Naive thymus-derived CD8-positive, alpha-beta T cell (primary cell): ENCODE results near the gene ZFP92. TPM values are rescaled to one million over a fixed set of nuclear protein-coding genes. Genes with fewer than 3 reads are reported as not detected.
A peak's percentile ranks its signal among the peaks of the same experiment; 100 is the strongest.

Experiments used
- ATAC-seq, 2 donors: fragments of 150-1000 bp; cut with Tn5 transposase in 1 of 2; sonication (Bioruptor Pico), chemical (Tn5 transposase) in 1 of 2; 1 replicate in 1 of 2; 2 replicates in 1 of 2; pipeline ENCODE4 v1.10.0; 2021; ENCODE audit warnings: mild to moderate bottlenecking in 2 of 2, moderate library complexity in 2 of 2
- POLR2A ChIA-PET: fragments of 350-600 bp; sonication (Branson Sonifier 250); formaldehyde crosslinking; loops from one replicate; lab custom pipeline; 2021; ENCODE audit warnings: antibody characterized with exemption; lab: Charles Lee
- DNase-seq, 10 donors: peaks; one replicate each; pipeline versions ENCODE4 v3.0.0 to v3.0.0-alpha.2; 2020 to 2022
- H3K27ac Mint-ChIP-seq, 10 donors: one replicate each; pipeline ENCODE4 v1.8.0; 2020 to 2022; ENCODE audit warnings: mild to moderate bottlenecking in 10 of 10, mixed read lengths in 10 of 10, moderate library complexity in 4 of 10, inconsistent platforms in 1 of 10
- H3K27me3 Mint-ChIP-seq, 5 donors: one replicate each; pipeline ENCODE4 v1.8.0; 2021 to 2022; ENCODE audit warnings: mixed read lengths in 5 of 5
- H3K36me3 Mint-ChIP-seq, 3 donors: one replicate each; pipeline ENCODE4 v1.8.0; 2020 to 2022; ENCODE audit warnings: mixed read lengths in 3 of 3, mild to moderate bottlenecking in 2 of 3, inconsistent platforms in 1 of 3
- H3K4me1 Mint-ChIP-seq, 4 donors: one replicate each; pipeline ENCODE4 v1.8.0; 2021 to 2022; ENCODE audit warnings: mixed read lengths in 4 of 4
- H3K4me3 Mint-ChIP-seq, 10 donors: one replicate each; pipeline ENCODE4 v1.8.0; 2020 to 2022; ENCODE audit warnings: mild to moderate bottlenecking in 10 of 10, mixed read lengths in 10 of 10, moderate library complexity in 6 of 10, inconsistent platforms in 1 of 10
- H3K9me3 Mint-ChIP-seq, 9 donors: one replicate each; pipeline ENCODE4 v1.8.0; 2020 to 2022; ENCODE audit warnings: mixed read lengths in 9 of 9, mild to moderate bottlenecking in 3 of 9, inconsistent platforms in 1 of 9, moderate library complexity in 1 of 9
- polyA plus RNA-seq, 3 donors: library from polyadenylated mRNA; unstranded; fragments of 300-500 nt; fragmentation: Illumina TruSeq; gene quantifications; one replicate each; pipeline ENCODE4 v1.2.3, GENCODE V29; 2021
- total RNA-seq, 8 experiments: library from RNA in 2 of 8; stranded (reverse) in 2 of 8; gene quantifications; one replicate each; pipeline ENCODE4 v1.2.3 and lab custom pipeline; 2021 to 2026

Gene ZFP92
- total and polyA plus RNA-seq, 5 experiments from 2014 or later: 0.06 to 0.49 (median 0.24) TPM

DNA sequence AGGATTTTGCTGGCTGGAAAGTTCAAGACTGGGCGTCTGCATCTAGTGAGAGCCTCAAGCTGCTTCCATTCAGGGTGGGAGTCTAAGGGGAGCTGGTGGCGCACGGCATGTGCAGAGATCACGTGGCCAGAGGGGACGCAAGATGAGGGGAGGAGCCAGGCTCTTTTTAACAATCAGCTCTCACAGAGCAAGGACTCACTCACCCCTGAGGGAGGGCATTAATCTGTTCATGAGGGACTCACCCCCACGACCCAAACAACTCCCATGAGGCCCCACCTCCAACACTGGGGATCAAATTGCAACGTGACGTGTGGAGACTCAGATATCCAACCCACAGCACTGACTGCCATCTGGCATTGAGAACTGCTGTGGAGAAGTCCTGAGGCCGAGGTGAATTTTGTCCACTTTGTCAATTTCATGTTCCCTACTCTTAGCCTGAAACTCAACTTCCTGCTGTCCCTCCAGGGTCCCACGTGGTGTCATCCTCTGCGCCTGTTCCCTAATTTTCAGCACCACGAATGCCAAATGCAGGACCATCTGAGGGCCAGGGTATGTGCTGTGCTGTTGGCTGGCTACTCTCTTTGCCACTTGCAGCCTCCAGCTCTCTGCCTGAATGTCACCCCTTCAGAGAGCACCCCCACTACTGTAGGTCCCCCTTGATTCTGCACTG is 5.6 kb downstream of the ZFP92 start:
- no peak for DNase-seq
- Mint-ChIP-seq H3K4me1 (peaks cover 0 to 8% (median 6%) of the 10 kb centered on the region in 4 donors), H3K27ac (peak overlapping the region in 2 of 10 donors; percentile 37 to 58), H3K4me3 (no peak overlapping the region), H3K9me3 (no peaks in the 10 kb centered on the region), H3K27me3 (peaks cover 0 to 2% (median 0%) of the 10 kb centered on the region in 5 donors), H3K36me3 (no peaks in the 10 kb centered on the region)
- ATAC-seq: no peak
- POLR2A ChIA-PET: no interaction called here

DNA sequence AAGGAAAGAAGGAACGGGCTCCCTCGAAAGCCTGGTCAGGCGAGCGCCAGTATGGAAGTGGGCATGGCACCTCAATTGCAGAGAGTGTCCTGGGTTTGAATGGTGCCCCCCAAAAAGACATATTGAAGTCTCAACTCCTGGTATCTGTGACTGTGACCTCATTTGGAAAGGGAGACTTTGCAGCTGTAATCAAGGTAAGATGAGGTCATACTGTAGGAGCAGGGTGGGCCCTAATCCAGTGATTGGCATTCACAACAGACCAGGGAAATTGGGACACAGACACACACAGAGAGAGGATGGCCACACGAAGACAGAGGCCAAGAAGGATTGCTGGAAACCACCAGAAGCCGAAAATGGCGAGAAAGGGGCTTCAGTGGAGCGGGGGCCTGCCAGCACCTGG is 6.4 kb downstream of the ZFP92 start:
- Mint-ChIP-seq H3K27ac (peak overlapping the region in 1 of 10 donors; percentile 37), H3K4me1 (peaks cover 0 to 2% (median 0%) of the 10 kb centered on the region in 4 donors), H3K27me3 (peaks cover 0 to 2% (median 0%) of the 10 kb centered on the region in 5 donors), H3K9me3 (no peaks in the 10 kb centered on the region), H3K36me3 (no peaks in the 10 kb centered on the region), H3K4me3 (no peak overlapping the region)
- no peak for ATAC-seq
- POLR2A ChIA-PET: no interaction called here
- no peak for DNase-seq

DNA sequence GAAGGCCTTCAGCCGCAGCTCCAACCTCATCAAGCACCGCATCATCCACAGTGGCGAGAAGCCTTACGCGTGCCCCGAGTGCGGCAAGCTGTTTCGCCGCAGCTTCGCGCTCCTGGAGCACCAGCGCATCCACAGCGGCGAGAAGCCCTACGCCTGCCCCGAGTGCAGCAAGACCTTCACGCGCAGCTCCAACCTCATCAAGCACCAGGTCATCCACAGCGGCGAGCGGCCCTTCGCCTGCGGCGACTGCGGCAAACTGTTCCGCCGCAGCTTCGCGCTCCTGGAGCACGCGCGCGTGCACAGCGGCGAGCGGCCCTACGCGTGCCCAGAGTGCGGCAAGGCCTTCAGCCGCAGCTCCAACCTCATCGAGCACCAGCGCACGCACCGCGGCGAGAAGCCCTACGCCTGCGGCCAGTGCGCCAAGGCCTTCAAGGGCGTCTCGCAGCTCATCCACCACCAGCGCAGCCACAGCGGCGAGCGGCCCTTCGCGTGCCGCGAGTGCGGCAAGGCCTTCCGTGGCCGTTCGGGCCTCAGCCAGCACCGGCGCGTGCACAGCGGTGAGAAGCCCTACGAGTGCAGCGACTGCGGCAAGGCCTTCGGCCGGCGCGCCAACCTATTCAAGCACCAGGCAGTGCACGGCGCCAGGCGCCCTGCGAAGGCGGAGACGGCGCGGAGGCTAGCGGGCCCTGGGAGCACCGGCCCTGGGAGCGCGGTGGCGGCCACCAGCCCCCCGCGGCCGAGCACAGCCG is 9.8 kb downstream of the ZFP92 start:
- ATAC-seq (no peak), DNase-seq (no peak)
- POLR2A ChIA-PET: no interaction called here
- Mint-ChIP-seq H3K36me3 (no peaks in the 10 kb centered on the region), H3K4me1 (no peaks in the 10 kb centered on the region), H3K27ac (no peak overlapping the region), H3K27me3 (no peaks in the 10 kb centered on the region), H3K4me3 (no peak overlapping the region), H3K9me3 (peaks cover 0 to 1% (median 0%) of the 10 kb centered on the region in 9 donors)

DNA sequence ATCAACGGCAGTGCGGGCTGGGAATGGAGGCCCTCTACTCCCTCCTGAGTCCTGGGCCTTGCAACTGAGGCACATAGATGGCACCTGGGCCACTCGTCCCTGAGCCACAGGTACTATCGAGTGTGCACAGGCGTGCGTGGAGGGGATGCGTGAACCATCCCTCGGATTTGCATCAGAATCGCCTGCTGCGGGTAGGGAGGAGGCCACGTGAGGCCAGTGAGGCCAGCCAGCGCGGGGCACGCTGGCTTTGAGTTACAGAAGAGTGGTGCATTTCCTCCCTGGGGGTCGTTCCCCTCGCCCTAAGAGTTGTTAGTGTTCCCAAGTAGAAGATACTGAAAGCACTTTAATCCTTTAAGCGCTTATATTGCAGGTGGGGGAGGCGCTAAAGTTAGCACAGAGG is 10.6 kb downstream of the ZFP92 start:
- DNase-seq: no peak
- no peaks in the 10 kb centered on the region for H3K4me1 Mint-ChIP-seq
- no peak overlapping the region for H3K4me3 Mint-ChIP-seq
- H3K9me3 Mint-ChIP-seq: peaks cover 0 to 1% (median 0%) of the 10 kb centered on the region in 9 donors
- no peak overlapping the region for H3K27ac Mint-ChIP-seq
- no peaks in the 10 kb centered on the region for H3K27me3 Mint-ChIP-seq
- no peaks in the 10 kb centered on the region for H3K36me3 Mint-ChIP-seq
- ATAC-seq: no peak
- POLR2A ChIA-PET: no interaction called here

DNA sequence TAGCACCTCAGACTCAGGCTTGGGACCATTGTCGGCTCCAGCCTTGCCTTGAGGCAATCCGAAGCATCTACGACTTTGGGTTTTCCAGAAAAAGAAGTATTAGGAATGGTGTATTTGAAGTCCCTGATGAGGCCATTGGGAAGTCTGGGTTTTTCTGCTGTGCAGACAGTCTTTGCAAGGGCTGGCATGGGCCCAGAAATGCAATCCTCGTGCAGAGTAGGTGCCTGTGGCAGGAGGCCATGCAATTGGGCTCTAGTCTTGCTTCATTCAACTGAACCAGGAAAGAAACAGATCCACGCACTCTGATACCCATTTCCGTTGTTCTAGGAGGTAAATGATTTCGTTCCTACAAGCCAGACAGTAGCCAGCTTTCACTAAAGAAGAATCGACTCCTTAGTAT is 12.4 kb downstream of the ZFP92 start:
- no peak overlapping the region for H3K27ac Mint-ChIP-seq
- H3K27me3 Mint-ChIP-seq: no peaks in the 10 kb centered on the region
- peaks cover 0 to 16% (median 0%) of the 10 kb centered on the region in 9 donors for H3K9me3 Mint-ChIP-seq
- ATAC-seq (no peak), DNase-seq (no peak)
- no peak overlapping the region for H3K4me3 Mint-ChIP-seq
- H3K4me1 Mint-ChIP-seq: no peaks in the 10 kb centered on the region
- H3K36me3 Mint-ChIP-seq: peaks cover 0 to 5% (median 4%) of the 10 kb centered on the region in 3 donors
- POLR2A ChIA-PET: no interaction called here

DNA sequence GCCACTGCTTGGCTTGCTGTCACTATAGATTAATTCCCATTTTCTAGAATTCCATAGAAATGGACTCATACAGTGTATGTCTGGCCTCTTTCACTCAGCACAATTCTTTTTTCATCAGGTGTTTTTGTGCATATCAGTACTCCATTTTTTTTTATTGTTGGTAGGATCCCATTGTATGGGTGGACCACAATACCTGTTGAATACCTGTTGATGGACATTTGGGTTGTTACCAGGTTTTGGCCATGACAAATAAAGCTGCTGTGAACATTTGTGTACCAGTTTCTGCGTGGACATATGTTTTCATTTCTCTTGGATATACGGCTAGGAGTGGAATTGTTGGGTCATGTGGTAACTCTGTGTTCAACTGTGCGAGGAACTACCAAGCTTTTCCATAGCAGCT is 14.9 kb downstream of the ZFP92 start:
- H3K9me3 Mint-ChIP-seq: peaks cover 0 to 20% (median 2%) of the 10 kb centered on the region in 9 donors
- POLR2A ChIA-PET: no interaction called here
- ATAC-seq: no peak

DNA sequence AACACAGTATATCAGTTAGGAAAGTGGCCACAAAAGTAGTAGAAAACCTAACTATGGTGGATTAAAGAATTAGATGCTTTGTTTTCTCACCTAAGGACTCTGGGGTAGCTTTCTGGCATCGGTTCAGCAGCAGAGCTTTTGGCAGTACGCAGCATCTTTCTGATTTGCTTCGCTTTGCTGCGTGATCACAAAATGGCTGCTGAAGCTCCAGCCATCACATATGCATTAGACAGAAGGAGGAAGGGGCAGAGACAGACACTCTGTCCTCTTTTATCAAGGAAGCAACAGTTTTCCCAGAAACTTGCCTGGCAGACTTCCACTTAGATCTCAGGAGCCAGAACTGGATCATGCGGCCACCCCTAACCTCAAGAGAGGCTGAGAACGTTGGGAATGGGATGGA is 19.5 kb downstream of the ZFP92 start:
- H3K4me3 Mint-ChIP-seq: no peak overlapping the region
- POLR2A ChIA-PET: no interaction called here
- peaks cover 0 to 21% (median 2%) of the 10 kb centered on the region in 9 donors for H3K9me3 Mint-ChIP-seq
- ATAC-seq (no peak), DNase-seq (no peak)
- H3K27ac Mint-ChIP-seq: no peak overlapping the region
- peaks cover 0 to 12% (median 4%) of the 10 kb centered on the region in 3 donors for H3K36me3 Mint-ChIP-seq
- peaks cover 0 to 2% (median 0%) of the 10 kb centered on the region in 5 donors for H3K27me3 Mint-ChIP-seq
- H3K4me1 Mint-ChIP-seq: no peaks in the 10 kb centered on the region

More for the DNA sequence above, 14.9 kb downstream of the ZFP92 start:
- no peak for DNase-seq
- Mint-ChIP-seq H3K27me3 (peaks cover 0 to 2% (median 0%) of the 10 kb centered on the region in 5 donors), H3K27ac (no peak overlapping the region), H3K4me3 (no peak overlapping the region), H3K4me1 (no peaks in the 10 kb centered on the region), H3K36me3 (peaks cover 0 to 12% (median 4%) of the 10 kb centered on the region in 3 donors)

DNA sequence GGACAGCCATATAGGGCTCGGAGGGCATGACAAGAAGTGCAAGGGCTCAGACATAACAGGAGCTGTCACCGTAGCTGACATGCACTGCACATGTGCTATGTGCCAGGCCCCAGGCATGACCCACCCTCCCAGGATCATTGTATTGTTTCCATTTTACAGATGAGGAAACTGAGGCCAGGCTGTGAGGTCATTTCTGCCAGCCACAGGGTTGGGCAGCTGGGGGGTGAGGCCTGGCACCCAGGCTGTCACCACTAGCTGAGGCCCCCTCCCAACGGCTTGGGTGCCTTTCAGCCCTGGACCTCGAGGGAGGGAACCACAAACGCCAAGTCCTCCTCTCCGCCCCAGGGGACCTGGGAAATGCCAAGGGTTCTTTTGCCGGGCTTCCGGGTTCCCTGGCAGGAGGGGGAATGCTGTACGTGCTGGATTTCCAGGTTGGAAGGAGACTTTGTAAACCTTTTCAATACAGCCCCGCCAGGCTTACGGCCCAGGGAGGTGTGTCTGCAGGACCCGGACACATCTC is 21.9 kb downstream of the ZFP92 start:
- POLR2A ChIA-PET: no interaction called here
- DNase-seq: no peak
- Mint-ChIP-seq H3K27ac (no peak overlapping the region), H3K27me3 (peaks cover 0 to 2% (median 2%) of the 10 kb centered on the region in 5 donors), H3K4me1 (no peaks in the 10 kb centered on the region), H3K4me3 (no peak overlapping the region), H3K36me3 (peaks cover 0 to 7% (median 0%) of the 10 kb centered on the region in 3 donors), H3K9me3 (peaks cover 0 to 14% (median 2%) of the 10 kb centered on the region in 9 donors)
- ATAC-seq: no peak

DNA sequence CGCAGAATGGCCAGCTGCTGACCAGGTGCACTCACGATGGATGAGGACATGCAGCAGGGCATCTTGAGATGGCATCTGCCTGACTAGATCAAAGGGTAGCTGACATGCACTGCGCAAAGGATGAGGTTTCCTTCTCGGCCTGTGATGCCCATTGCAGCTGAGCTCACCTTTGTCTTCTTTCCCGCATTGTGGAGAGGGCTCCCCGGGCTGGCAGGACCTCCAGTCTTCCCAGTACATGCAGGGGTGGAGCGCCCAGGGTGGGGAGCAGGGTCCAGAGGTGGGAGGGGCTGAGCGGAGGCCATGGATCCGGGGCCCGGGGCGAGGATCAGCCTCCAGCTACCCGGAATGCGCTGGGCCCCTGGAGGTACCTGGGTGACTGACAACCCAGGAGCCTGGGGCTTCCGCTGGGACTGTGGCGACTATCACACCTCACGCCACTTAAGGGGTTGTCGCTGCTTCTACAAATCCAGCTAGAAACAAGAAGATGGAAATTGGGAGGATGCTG is 22.6 kb downstream of the ZFP92 start:
- Mint-ChIP-seq H3K4me1 (no peaks in the 10 kb centered on the region), H3K27me3 (peaks cover 0 to 2% (median 2%) of the 10 kb centered on the region in 5 donors), H3K36me3 (peaks cover 0 to 7% (median 0%) of the 10 kb centered on the region in 3 donors), H3K4me3 (no peak overlapping the region), H3K27ac (no peak overlapping the region), H3K9me3 (peaks cover 0 to 10% (median 1%) of the 10 kb centered on the region in 9 donors)
- no peak for DNase-seq
- no peak for ATAC-seq
- POLR2A ChIA-PET: no interaction called here

DNA sequence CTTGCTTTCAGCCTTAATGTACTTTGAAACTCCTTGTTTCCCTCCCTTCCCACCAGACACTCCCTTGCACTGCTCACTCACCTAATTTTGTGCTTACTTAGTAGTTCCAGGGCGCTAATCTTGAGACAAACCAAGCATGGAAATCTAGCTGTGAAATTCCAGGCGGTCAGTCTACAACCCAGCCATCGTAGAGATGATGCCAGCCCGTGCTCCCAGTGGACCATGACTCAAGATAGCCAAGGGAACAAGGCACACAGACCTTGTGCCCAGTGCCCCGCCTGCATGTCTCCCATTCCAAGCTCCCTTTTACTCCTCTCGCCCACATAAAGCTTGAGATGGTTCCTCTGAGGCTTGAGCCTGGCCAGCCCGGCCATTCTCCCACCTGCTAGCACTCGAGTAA is 23.5 kb downstream of the ZFP92 start:
- Mint-ChIP-seq H3K9me3 (peaks cover 0 to 10% (median 1%) of the 10 kb centered on the region in 9 donors), H3K4me1 (no peaks in the 10 kb centered on the region), H3K36me3 (peaks cover 0 to 7% (median 0%) of the 10 kb centered on the region in 3 donors), H3K27me3 (peaks cover 0 to 2% (median 2%) of the 10 kb centered on the region in 5 donors), H3K4me3 (no peak overlapping the region), H3K27ac (no peak overlapping the region)
- POLR2A ChIA-PET: no interaction called here
- no peak for DNase-seq
- no peak for ATAC-seq

DNA sequence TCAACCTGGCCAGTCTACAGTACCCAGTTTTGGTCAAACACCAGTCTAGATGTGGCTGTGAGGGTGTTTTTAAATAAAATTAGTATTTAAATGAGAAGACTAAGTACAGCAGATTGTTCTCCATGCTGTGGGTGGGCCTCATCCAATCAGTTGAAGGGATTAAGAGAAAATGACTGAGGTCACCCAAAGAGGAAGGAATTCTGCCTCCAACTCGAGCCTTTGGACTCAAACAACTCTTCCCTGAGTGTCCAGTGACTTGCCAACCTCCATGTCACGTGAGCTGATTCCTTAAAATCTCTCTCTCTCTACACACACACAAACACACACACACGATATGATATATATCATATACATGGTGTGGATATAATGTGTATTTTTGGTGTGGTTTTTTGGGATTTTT is 24.6 kb downstream of the ZFP92 start:
- DNase-seq (no peak), ATAC-seq (no peak)
- H3K9me3 Mint-ChIP-seq: peaks cover 0 to 5% (median 0%) of the 10 kb centered on the region in 9 donors
- H3K27me3 Mint-ChIP-seq: peaks cover 0 to 2% (median 0%) of the 10 kb centered on the region in 5 donors
- POLR2A ChIA-PET: no interaction called here
- H3K4me1 Mint-ChIP-seq: no peaks in the 10 kb centered on the region
- H3K36me3 Mint-ChIP-seq: peaks cover 0 to 1% (median 0%) of the 10 kb centered on the region in 3 donors
- no peak overlapping the region for H3K27ac Mint-ChIP-seq
- H3K4me3 Mint-ChIP-seq: no peak overlapping the region

DNA sequence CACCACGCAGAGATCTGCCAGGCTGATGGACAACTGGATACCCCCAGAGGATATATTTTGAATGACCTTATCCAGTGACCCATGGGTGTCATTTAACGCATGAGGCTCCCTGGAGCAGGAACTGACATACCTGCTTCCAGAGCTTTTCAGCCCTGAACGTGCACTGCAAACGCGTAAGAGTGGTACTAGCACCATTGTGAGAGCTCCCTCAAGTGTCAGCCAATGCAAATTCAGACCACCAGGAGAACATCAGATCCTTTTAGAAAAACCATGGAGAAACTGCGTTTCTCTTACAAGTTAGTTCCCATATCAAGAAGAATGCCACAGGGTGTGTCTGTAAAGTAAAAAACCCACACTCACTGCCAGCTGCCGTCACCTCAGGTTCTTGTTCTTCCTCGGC is 27.3 kb downstream of the ZFP92 start:
- POLR2A ChIA-PET: no interaction called here
- H3K4me3 Mint-ChIP-seq: no peak overlapping the region
- H3K36me3 Mint-ChIP-seq: no peaks in the 10 kb centered on the region
- no peaks in the 10 kb centered on the region for H3K4me1 Mint-ChIP-seq
- DNase-seq (no peak), ATAC-seq (no peak)
- H3K27me3 Mint-ChIP-seq: peaks cover 0 to 2% (median 0%) of the 10 kb centered on the region in 5 donors
- H3K9me3 Mint-ChIP-seq: no peaks in the 10 kb centered on the region
- no peak overlapping the region for H3K27ac Mint-ChIP-seq

DNA sequence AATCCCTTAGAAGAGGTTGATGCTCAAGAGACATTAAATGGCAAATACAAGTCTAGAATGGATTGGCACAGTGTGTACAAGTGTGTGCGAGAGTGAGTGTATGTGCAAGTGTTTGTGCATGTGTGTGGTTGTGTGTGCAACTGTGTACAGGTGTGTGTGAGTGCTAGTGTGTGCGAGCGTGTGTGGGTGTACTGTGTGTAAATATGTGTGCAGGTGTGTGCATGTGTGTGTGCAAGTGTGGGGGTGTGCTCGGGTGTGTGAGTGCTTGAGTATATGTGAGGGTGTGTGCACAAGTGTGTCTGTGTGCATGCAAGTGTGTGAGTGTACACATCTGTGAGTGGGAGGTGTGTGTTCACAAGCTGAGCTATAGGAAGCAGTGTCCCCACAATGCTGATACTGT is 28.7 kb downstream of the ZFP92 start:
- POLR2A ChIA-PET: no interaction called here
- DNase-seq: no peak
- Mint-ChIP-seq H3K4me3 (no peak overlapping the region), H3K36me3 (no peaks in the 10 kb centered on the region), H3K9me3 (no peaks in the 10 kb centered on the region), H3K4me1 (no peaks in the 10 kb centered on the region), H3K27me3 (peaks cover 0 to 2% (median 0%) of the 10 kb centered on the region in 5 donors), H3K27ac (no peak overlapping the region)
- no peak for ATAC-seq
